ENCODE data around the gene ELF2. TPM values are rescaled to one million over a fixed set of nuclear protein-coding genes. Genes with fewer than 3 reads are reported as not detected.
"Not testable (repeated sequence)": the region's sequence is repeated elsewhere in the genome, so short reads cannot be mapped to it uniquely, and the experiment has no call there.

The ELF2 gene
- total and polyA plus RNA-seq, 2 experiments from 2014 or later: 33.1 to 46.9 TPM

- H3K4me3 ChIP-seq: no peak overlapping the region
- H3K79me2 ChIP-seq: peaks cover 87% of the 10 kb centered on the region
- no peaks in the 10 kb centered on the region for H3K27me3 ChIP-seq
- no peaks in the 10 kb centered on the region for H3K36me3 ChIP-seq (replicated peaks; ENCODE audit: insufficient read depth, low read depth)
- H3K4me1 ChIP-seq (ENCODE audit: insufficient read depth): no peaks in the 10 kb centered on the region
- H3K4me2 ChIP-seq: no peak overlapping the region
- WGBS (ENCODE audit: low lambda C conversion rate, missing lambda C conversion rate): 94% methylated on average over 4 of the region's 4 CpGs
- H3K9me3 ChIP-seq (ENCODE audit: low read depth): no peaks in the 10 kb centered on the region
- no peaks in the 10 kb centered on the region for H3K9me2 ChIP-seq (replicated peaks; ENCODE audit: insufficient read depth)
- no peak for DNase-seq (ENCODE audit: low spot score)
- no peak overlapping the region for H3K27ac ChIP-seq
- peaks cover 75% of the 10 kb centered on the region for H4K20me1 ChIP-seq (ENCODE audit: insufficient read depth, poor library complexity, severe bottlenecking)
- no peak overlapping the region for H2AFZ ChIP-seq
- TF ChIP-seq CTCF (IDR thresholded peaks at IDR 0.05; ENCODE audit: poor library complexity): no peak
- TF ChIP-seq EZH2phosphoT487 (IDR thresholded peaks at IDR 0.05; ENCODE audit: low read depth, severe bottlenecking, unreplicated experiment): no peak
- TF ChIP-seq EZH2 (IDR thresholded peaks at IDR 0.05; ENCODE audit: borderline replicate concordance): no peak
These were observed 98.1 kb downstream of the ELF2 start for GRCh38 chr4:139078926-139079325.

- DNase-seq (ENCODE audit: low spot score): no peak
- 71% methylated on average over 1 of the region's 1 CpG for WGBS (ENCODE audit: low lambda C conversion rate, missing lambda C conversion rate)
- H3K4me1 ChIP-seq (ENCODE audit: insufficient read depth): no peaks in the 10 kb centered on the region
- H2AFZ ChIP-seq: no peak overlapping the region
- no peak overlapping the region for H3K4me3 ChIP-seq
- H3K79me2 ChIP-seq: peaks cover 98% of the 10 kb centered on the region
- H3K27me3 ChIP-seq: no peaks in the 10 kb centered on the region
- peaks cover 75% of the 10 kb centered on the region for H4K20me1 ChIP-seq (ENCODE audit: insufficient read depth, poor library complexity, severe bottlenecking)
- no peak overlapping the region for H3K27ac ChIP-seq
- no peaks in the 10 kb centered on the region for H3K9me2 ChIP-seq (replicated peaks; ENCODE audit: insufficient read depth)
- no peaks in the 10 kb centered on the region for H3K9me3 ChIP-seq (ENCODE audit: low read depth)
- TF ChIP-seq CTCF (IDR thresholded peaks at IDR 0.05; ENCODE audit: poor library complexity) (no peak), EZH2phosphoT487 (IDR thresholded peaks at IDR 0.05; ENCODE audit: low read depth, severe bottlenecking, unreplicated experiment) (no peak), EZH2 (IDR thresholded peaks at IDR 0.05; ENCODE audit: borderline replicate concordance) (no peak)
- H3K36me3 ChIP-seq (replicated peaks; ENCODE audit: insufficient read depth, low read depth): no peaks in the 10 kb centered on the region
- no peak overlapping the region for H3K4me2 ChIP-seq
These were observed 99.3 kb downstream of the ELF2 start for GRCh38 chr4:139077567-139078355.

GRCh38 chr4:139076016-139076744 lies 100.8 kb downstream of the ELF2 start:
- Histone ChIP-seq H2AFZ (no peak overlapping the region), H3K9me3 (ENCODE audit: low read depth) (no peaks in the 10 kb centered on the region), H3K4me2 (no peak overlapping the region), H3K79me2 (peaks cover 91% of the 10 kb centered on the region), H4K20me1 (ENCODE audit: insufficient read depth, poor library complexity, severe bottlenecking) (peaks cover 61% of the 10 kb centered on the region), H3K27ac (no peak overlapping the region), H3K9me2 (replicated peaks; ENCODE audit: insufficient read depth) (no peaks in the 10 kb centered on the region), H3K4me1 (ENCODE audit: insufficient read depth) (no peaks in the 10 kb centered on the region), H3K4me3 (no peak overlapping the region), H3K27me3 (no peaks in the 10 kb centered on the region), H3K36me3 (replicated peaks; ENCODE audit: insufficient read depth, low read depth) (no peaks in the 10 kb centered on the region)
- WGBS (ENCODE audit: low lambda C conversion rate, missing lambda C conversion rate): 96% methylated on average over 1 of the region's 1 CpG
- TF ChIP-seq EZH2 (IDR thresholded peaks at IDR 0.05; ENCODE audit: borderline replicate concordance): no peak
- DNase-seq (ENCODE audit: low spot score): no peak

GRCh38 chr4:139060591-139060990 lies 116.4 kb downstream of the ELF2 start:
- no peaks in the 10 kb centered on the region for H3K9me2 ChIP-seq (replicated peaks; ENCODE audit: insufficient read depth)
- no peaks in the 10 kb centered on the region for H3K9me3 ChIP-seq (ENCODE audit: low read depth)
- no peak overlapping the region for H3K27ac ChIP-seq
- over 99% methylated on average over 3 of the region's 3 CpGs for WGBS (ENCODE audit: low lambda C conversion rate, missing lambda C conversion rate)
- H4K20me1 ChIP-seq (ENCODE audit: insufficient read depth, poor library complexity, severe bottlenecking): no peaks in the 10 kb centered on the region
- H3K4me2 ChIP-seq: no peak overlapping the region
- no peak for DNase-seq (ENCODE audit: low spot score)
- no peaks in the 10 kb centered on the region for H3K36me3 ChIP-seq (replicated peaks; ENCODE audit: insufficient read depth, low read depth)
- peaks cover 12% of the 10 kb centered on the region for H3K79me2 ChIP-seq
- no peak overlapping the region for H2AFZ ChIP-seq
- TF ChIP-seq EZH2phosphoT487 (IDR thresholded peaks at IDR 0.05; ENCODE audit: low read depth, severe bottlenecking, unreplicated experiment) (no peak), EZH2 (IDR thresholded peaks at IDR 0.05; ENCODE audit: borderline replicate concordance) (no peak), CTCF (IDR thresholded peaks at IDR 0.05; ENCODE audit: poor library complexity) (no peak)
- no peak overlapping the region for H3K4me3 ChIP-seq
- no peaks in the 10 kb centered on the region for H3K4me1 ChIP-seq (ENCODE audit: insufficient read depth)
- no peaks in the 10 kb centered on the region for H3K27me3 ChIP-seq

GRCh38 chr4:139059026-139059425 lies 118.0 kb downstream of the ELF2 start:
- H2AFZ ChIP-seq; H3K27ac ChIP-seq; H3K4me1 ChIP-seq (ENCODE audit: insufficient read depth); H3K4me3 ChIP-seq; H3K4me2 ChIP-seq; DNase-seq (ENCODE audit: low spot score); H3K9me2 ChIP-seq (replicated peaks; ENCODE audit: insufficient read depth); H3K9me3 ChIP-seq (ENCODE audit: low read depth); H3K36me3 ChIP-seq (replicated peaks; ENCODE audit: insufficient read depth, low read depth); H3K27me3 ChIP-seq; H4K20me1 ChIP-seq (ENCODE audit: insufficient read depth, poor library complexity, severe bottlenecking): not testable (repeated sequence)
- 76% methylated on average over 4 of the region's 4 CpGs for WGBS (ENCODE audit: low lambda C conversion rate, missing lambda C conversion rate)
- peaks cover 10% of the 10 kb centered on the region for H3K79me2 ChIP-seq

Measured in hepatocyte (in vitro differentiated cells).